ENCODE measurements around the gene TUBD1.
"Not testable (repeated sequence)": the region's sequence is repeated elsewhere in the genome, so short reads cannot be mapped to it uniquely, and the experiment has no call there.

Gene TUBD1, protein sequence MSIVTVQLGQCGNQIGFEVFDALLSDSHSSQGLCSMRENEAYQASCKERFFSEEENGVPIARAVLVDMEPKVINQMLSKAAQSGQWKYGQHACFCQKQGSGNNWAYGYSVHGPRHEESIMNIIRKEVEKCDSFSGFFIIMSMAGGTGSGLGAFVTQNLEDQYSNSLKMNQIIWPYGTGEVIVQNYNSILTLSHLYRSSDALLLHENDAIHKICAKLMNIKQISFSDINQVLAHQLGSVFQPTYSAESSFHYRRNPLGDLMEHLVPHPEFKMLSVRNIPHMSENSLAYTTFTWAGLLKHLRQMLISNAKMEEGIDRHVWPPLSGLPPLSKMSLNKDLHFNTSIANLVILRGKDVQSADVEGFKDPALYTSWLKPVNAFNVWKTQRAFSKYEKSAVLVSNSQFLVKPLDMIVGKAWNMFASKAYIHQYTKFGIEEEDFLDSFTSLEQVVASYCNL

DNA sequence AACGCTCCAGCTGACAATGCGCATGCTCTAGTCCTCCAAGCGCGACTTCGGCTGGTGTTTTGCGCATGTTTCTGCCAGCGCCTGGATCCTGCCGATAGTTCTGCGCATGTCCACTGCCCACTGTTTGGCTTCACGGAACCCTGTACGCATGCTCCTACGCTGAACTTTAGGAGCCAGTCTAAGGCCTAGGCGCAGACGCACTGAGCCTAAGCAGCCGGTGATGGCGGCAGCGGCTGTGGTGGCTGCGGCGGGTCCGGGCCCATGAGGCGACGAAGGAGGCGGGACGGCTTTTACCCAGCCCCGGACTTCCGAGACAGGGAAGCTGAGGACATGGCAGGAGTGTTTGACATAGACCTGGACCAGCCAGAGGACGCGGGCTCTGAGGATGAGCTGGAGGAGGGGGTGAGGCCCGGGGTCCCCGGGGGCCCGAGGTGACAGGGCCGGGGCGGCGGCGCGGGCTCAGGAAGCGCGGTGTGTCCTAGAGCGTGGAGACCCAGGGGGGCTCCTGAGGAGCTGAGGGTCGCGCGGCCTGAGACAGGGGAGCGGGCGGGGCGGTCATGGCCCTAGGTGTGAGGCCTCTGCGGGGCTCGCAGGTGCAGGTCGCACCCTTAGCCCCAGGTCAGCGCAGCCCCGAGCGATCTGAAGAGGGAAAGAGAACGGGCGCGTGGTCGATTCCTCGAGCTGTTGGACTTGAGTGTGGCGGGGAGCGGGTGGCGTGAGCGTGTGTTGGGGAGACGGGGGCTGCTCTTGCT, at the start of gene TUBD1, which contains the start of gene RPS6KB1:
Gene TUBD1 (minus strand): TSS at position 20 of the 752 bp plus-strand sequence. CDS start 1,941 bp downstream, outside the sequence.
Gene RPS6KB1 (plus strand): TSS at position 198 of the 752 bp plus-strand sequence. CDS start 64 bp downstream, at position 262.
- Histone ChIP-seq H3K4me3 (ENCODE audit: low read length) (peak within 1 kb of the TSS; percentile 91), H3K9me3 (ENCODE audit: control insufficient read depth, low read depth, low read length) (no peaks in the 10 kb centered on the region), H3K36me3 (ENCODE audit: control insufficient read depth, low read depth, low read length) (peaks cover 9% of the 10 kb centered on the region), H3K4me1 (ENCODE audit: control insufficient read depth, low read depth, low read length) (peaks cover 6% of the 10 kb centered on the region), H3K9ac (ENCODE audit: low read length) (peak within 1 kb of the TSS; percentile 71), H3K27ac (ENCODE audit: low read length) (peak within 1 kb of the TSS; percentile 22), H3K27me3 (ENCODE audit: control insufficient read depth, insufficient read depth, low read length) (no peaks in the 10 kb centered on the region)

DNA sequence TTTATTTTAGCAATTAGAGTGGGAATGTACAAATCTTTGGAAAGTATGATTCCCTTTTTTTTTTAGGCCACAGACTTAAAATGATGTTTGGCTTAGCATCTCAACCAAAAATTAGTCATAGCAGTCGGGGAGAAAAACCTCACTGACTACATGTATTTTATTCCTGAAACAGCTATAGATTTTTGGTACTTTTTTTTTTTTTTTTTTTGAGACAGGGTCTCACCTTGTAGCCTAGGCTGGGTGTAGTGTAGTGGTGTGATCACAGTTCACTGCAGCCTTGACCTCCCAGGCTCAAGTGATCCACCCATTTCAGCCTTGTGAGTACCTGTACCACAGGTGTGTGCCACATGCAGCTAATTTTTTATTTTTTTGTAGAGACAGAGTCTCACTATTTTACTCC, 48.4 kb upstream of the TUBD1 start:
- Histone ChIP-seq H3K27ac (ENCODE audit: low read length) (no peak overlapping the region), H3K4me3 (ENCODE audit: low read length) (no peak overlapping the region), H3K36me3 (ENCODE audit: control insufficient read depth, low read depth, low read length) (peaks cover 21% of the 10 kb centered on the region), H3K9ac (ENCODE audit: low read length) (no peak overlapping the region), H3K4me1 (ENCODE audit: control insufficient read depth, low read depth, low read length) (no peaks in the 10 kb centered on the region), H3K9me3 (ENCODE audit: control insufficient read depth, low read depth, low read length) (no peaks in the 10 kb centered on the region), H3K27me3 (ENCODE audit: control insufficient read depth, insufficient read depth, low read length) (no peaks in the 10 kb centered on the region)

DNA sequence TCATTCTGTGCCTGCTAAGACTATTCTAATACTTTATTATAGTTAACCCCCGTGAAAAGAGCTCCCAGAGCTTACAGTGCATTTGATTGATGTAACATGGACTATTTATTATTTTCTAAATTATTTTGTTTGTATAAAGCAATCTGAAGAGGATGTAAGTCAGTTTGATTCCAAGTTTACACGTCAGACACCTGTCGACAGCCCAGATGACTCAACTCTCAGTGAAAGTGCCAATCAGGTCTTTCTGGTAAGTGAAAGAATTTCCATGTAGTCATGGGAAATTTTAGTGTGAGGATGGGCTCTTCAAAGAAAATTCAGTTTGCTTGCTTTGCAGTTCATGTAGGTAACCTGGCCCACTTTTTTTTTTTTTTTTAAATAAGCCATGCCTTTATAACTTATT, 48.0 kb upstream of the TUBD1 start:
- H3K9ac ChIP-seq (ENCODE audit: low read length); H3K4me1 ChIP-seq (ENCODE audit: control insufficient read depth, low read depth, low read length); H3K27ac ChIP-seq (ENCODE audit: low read length); H3K9me3 ChIP-seq (ENCODE audit: control insufficient read depth, low read depth, low read length); H3K27me3 ChIP-seq (ENCODE audit: control insufficient read depth, insufficient read depth, low read length); H3K4me3 ChIP-seq (ENCODE audit: low read length): not testable (repeated sequence)
- H3K36me3 ChIP-seq (ENCODE audit: control insufficient read depth, low read depth, low read length), result peaks cover 24% of the 10 kb centered on the region

DNA sequence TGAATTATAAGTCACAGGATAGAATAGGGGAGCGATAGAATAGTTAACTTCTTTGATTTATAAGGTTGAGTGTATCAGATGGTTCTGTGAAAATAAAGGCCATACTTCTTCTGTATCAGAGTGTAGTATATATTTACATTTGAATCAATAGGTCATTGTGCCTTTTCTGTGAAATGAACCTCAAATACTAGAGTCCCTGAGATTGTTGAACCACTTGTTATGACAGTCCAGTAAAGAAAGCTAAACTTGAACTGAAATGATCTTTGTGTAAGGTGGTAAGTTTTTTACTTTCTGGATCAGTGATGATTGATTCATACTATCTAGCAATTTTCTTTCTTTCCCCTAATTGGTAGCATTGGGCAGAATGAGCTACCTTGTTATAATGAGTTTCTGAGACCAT, 40.6 kb upstream of the TUBD1 start:
- not testable (repeated sequence) for H3K4me1 ChIP-seq (ENCODE audit: control insufficient read depth, low read depth, low read length); H3K9me3 ChIP-seq (ENCODE audit: control insufficient read depth, low read depth, low read length); H3K27ac ChIP-seq (ENCODE audit: low read length); H3K27me3 ChIP-seq (ENCODE audit: control insufficient read depth, insufficient read depth, low read length); H3K4me3 ChIP-seq (ENCODE audit: low read length); H3K9ac ChIP-seq (ENCODE audit: low read length)
- peaks cover 36% of the 10 kb centered on the region for H3K36me3 ChIP-seq (ENCODE audit: control insufficient read depth, low read depth, low read length)

DNA sequence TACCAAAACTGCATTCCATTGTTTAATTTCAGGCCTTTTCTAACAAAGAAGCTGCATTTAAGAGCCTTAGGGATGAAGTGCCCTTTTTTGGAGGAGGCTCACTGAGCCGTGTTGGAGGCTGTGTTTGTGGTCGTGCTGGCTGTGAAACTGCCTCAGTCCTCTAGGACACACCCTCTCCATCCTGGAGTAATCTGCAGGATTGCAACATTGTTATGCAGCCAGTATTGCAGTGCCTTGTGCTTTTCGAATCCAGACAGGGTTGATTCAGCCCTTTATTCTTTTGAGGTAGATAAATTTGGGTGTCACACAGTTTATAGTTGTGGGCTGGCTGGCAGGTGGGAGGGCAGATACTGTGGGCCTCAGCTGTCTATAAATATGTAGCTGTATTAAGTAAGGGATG, 38.0 kb upstream of the TUBD1 start:
- not testable (repeated sequence) for H3K9ac ChIP-seq (ENCODE audit: low read length); H3K4me1 ChIP-seq (ENCODE audit: control insufficient read depth, low read depth, low read length); H3K9me3 ChIP-seq (ENCODE audit: control insufficient read depth, low read depth, low read length); H3K27me3 ChIP-seq (ENCODE audit: control insufficient read depth, insufficient read depth, low read length); H3K27ac ChIP-seq (ENCODE audit: low read length); H3K4me3 ChIP-seq (ENCODE audit: low read length)
- peaks cover 27% of the 10 kb centered on the region for H3K36me3 ChIP-seq (ENCODE audit: control insufficient read depth, low read depth, low read length)

DNA sequence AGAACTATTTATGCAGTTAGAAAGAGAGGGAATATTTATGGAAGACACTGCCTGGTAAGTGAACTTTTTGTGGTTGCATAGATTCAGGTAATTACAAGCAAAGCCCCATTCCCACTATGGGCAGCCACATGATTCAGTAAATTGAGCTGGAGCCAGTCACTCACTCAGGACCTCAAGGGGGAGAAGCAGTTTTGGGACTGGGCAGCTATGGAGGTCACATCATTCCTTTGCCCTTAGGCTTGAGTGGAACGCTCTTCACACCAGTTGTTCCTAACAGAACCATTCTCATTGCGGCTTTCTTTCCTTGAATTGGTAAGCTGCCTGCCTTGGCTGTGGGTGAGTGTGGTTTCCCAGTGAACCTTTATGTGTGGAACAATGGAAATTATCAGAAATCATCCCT, 37.4 kb upstream of the TUBD1 start:
- not testable (repeated sequence) for H3K4me1 ChIP-seq (ENCODE audit: control insufficient read depth, low read depth, low read length); H3K4me3 ChIP-seq (ENCODE audit: low read length); H3K9me3 ChIP-seq (ENCODE audit: control insufficient read depth, low read depth, low read length); H3K27ac ChIP-seq (ENCODE audit: low read length); H3K9ac ChIP-seq (ENCODE audit: low read length); H3K27me3 ChIP-seq (ENCODE audit: control insufficient read depth, insufficient read depth, low read length)
- peaks cover 30% of the 10 kb centered on the region for H3K36me3 ChIP-seq (ENCODE audit: control insufficient read depth, low read depth, low read length)

DNA sequence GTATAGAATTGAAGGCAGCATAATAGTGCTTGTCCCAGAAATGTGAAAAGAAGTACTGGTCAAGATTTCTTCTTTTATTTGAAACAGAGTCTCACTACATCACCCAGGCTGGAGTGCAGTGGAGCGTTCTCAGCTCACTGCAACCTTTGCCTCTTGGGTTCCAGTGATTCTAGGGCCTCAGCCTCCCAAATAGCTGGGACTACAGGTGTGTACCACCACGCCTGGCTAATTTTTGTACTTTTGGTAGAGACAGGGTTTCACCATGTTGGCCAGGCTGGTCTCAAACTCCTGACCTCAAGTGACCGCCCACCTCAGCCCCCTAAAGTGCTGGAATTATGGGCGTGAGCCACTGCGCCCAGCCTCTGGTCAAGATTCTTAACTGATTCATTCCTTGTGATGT, 27.9 kb upstream of the TUBD1 start:
- H3K9me3 ChIP-seq (ENCODE audit: control insufficient read depth, low read depth, low read length); H3K27ac ChIP-seq (ENCODE audit: low read length); H3K27me3 ChIP-seq (ENCODE audit: control insufficient read depth, insufficient read depth, low read length); H3K4me1 ChIP-seq (ENCODE audit: control insufficient read depth, low read depth, low read length); H3K4me3 ChIP-seq (ENCODE audit: low read length); H3K9ac ChIP-seq (ENCODE audit: low read length): not testable (repeated sequence)
- H3K36me3 ChIP-seq (ENCODE audit: control insufficient read depth, low read depth, low read length), result peaks cover 11% of the 10 kb centered on the region

DNA sequence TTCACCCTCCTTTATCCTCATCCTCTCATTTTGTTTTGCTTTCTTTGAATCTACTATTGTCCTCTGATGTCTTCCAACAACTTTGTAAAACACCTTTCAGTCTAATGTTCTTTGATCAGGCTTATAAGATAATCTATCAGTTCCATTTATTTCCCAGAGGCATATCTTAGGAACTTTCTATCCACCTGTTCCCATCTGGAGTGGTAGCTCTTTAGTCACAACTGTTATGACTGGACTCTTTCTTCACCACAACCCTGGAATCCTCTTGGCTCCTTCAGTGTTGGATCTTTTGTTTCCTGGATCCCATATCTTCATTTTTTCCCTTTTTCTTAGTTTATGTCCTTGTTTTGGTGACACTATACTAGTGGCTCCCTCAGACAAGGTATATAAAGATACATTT, 23.7 kb upstream of the TUBD1 start:
- Histone ChIP-seq H3K36me3 (ENCODE audit: control insufficient read depth, low read depth, low read length) (peaks cover 23% of the 10 kb centered on the region), H3K9ac (ENCODE audit: low read length) (no peak overlapping the region), H3K27me3 (ENCODE audit: control insufficient read depth, insufficient read depth, low read length) (no peaks in the 10 kb centered on the region), H3K9me3 (ENCODE audit: control insufficient read depth, low read depth, low read length) (no peaks in the 10 kb centered on the region), H3K4me3 (ENCODE audit: low read length) (no peak overlapping the region), H3K4me1 (ENCODE audit: control insufficient read depth, low read depth, low read length) (no peaks in the 10 kb centered on the region), H3K27ac (ENCODE audit: low read length) (no peak overlapping the region)

DNA sequence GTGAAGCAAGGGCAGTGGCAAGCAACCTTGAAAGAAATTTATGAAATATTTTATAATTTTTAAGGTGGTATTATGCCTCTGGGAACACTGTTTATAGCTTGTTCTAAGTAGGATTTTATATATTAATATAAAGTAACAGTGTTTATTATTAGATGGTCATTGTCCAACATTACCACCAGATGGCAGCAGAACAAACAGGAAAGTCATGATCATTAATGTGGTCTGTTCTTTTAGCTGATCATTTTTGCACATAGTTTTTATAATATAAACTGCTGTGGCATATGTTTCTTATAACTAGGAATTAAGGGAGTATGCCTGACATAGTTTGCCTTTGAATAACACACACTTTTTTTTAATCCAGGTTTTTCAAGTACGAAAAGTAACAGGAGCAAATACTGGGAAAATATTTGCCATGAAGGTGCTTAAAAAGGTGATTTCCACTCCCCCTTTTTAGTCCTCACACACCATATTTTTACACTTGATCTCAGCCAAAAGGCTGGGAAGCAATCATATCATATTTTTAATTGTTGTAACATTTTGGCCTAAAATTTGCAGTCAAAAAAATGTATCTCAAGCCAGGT, 21.6 kb upstream of the TUBD1 start:
- Histone ChIP-seq H3K9me3 (ENCODE audit: control insufficient read depth, low read depth, low read length) (no peaks in the 10 kb centered on the region), H3K4me3 (ENCODE audit: low read length) (no peak overlapping the region), H3K36me3 (ENCODE audit: control insufficient read depth, low read depth, low read length) (peaks cover 19% of the 10 kb centered on the region)

DNA sequence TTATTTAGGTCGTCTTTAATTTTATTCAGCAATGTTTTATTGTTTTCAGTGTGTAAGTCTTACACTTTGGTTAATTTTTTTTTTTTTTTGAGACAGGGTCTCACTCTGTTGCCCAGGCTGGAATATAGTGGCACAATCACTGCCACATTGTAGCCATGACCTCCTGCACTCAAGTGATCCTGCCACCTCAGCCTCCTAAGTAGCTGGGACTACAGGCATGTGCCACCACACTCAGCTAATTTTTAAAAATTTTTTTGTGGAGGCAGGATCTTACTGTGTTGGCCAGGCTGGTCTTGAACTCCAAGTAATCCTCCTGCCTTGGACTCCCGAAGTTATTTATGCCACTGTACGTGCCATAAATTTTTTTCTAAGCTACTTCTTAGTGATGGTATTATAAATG, 14.7 kb upstream of the TUBD1 start:
- no peak overlapping the region for H3K27ac ChIP-seq (ENCODE audit: low read length)
- no peak overlapping the region for H3K9ac ChIP-seq (ENCODE audit: low read length)
- no peaks in the 10 kb centered on the region for H3K27me3 ChIP-seq (ENCODE audit: control insufficient read depth, insufficient read depth, low read length)
- no peaks in the 10 kb centered on the region for H3K9me3 ChIP-seq (ENCODE audit: control insufficient read depth, low read depth, low read length)
- no peaks in the 10 kb centered on the region for H3K4me1 ChIP-seq (ENCODE audit: control insufficient read depth, low read depth, low read length)
- H3K36me3 ChIP-seq (ENCODE audit: control insufficient read depth, low read depth, low read length), result no peaks in the 10 kb centered on the region
- H3K4me3 ChIP-seq (ENCODE audit: low read length), result no peak overlapping the region

More for the DNA sequence above, 21.6 kb upstream of the TUBD1 start:
- H3K9ac ChIP-seq (ENCODE audit: low read length), result no peak overlapping the region
- H3K27me3 ChIP-seq (ENCODE audit: control insufficient read depth, insufficient read depth, low read length), result no peaks in the 10 kb centered on the region
- no peaks in the 10 kb centered on the region for H3K4me1 ChIP-seq (ENCODE audit: control insufficient read depth, low read depth, low read length)
- no peak overlapping the region for H3K27ac ChIP-seq (ENCODE audit: low read length)

DNA sequence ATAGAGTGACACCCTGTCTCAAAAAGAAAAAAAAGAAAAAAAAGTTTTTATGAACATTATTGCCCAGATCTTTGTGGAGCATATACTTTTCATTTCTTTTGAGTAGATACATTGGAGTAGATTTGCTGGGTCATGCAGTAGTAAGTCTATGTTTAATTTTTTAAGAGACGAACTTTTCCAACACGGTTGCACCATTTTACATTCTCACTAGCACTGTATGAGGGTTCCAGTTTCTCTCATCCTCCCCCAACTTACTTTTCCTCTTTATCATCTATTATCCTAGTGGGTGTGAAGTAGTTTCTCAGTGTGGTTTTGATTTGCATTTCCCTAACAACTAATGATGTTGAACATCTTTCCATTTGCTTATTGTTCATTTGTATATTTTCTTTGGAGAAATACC, 10.7 kb upstream of the TUBD1 start:
- no peaks in the 10 kb centered on the region for H3K36me3 ChIP-seq (ENCODE audit: control insufficient read depth, low read depth, low read length)
- H3K27me3 ChIP-seq (ENCODE audit: control insufficient read depth, insufficient read depth, low read length), result no peaks in the 10 kb centered on the region
- H3K27ac ChIP-seq (ENCODE audit: low read length), result no peak overlapping the region
- no peaks in the 10 kb centered on the region for H3K9me3 ChIP-seq (ENCODE audit: control insufficient read depth, low read depth, low read length)
- no peak overlapping the region for H3K9ac ChIP-seq (ENCODE audit: low read length)
- no peak overlapping the region for H3K4me3 ChIP-seq (ENCODE audit: low read length)
- no peaks in the 10 kb centered on the region for H3K4me1 ChIP-seq (ENCODE audit: control insufficient read depth, low read depth, low read length)
